Esophagus squamous epithelium (tissue), 5 donors: Measurements from ENCODE around the gene CLSTN2. TPM values are rescaled to one million over a fixed set of nuclear protein-coding genes. Genes with fewer than 3 reads are reported as not detected.

Experiments
- DNase-seq: peaks from one replicate; lab custom pipeline; 2025; lab: John Stamatoyannopoulos, UW
- H3K27ac ChIP-seq, 4 donors: fragments of 200-600 bp; sonication (generic); one replicate each; pipeline ENCODE4 v1.5.1; 2016 to 2019; ENCODE audit warnings: mild to moderate bottlenecking in 1 of 4
- H3K27me3 ChIP-seq, 4 donors: fragments of 200-600 bp; sonication (generic); 1 replicate in 3 of 4; 2 replicates in 1 of 4; pipeline versions ENCODE4 v1.5.1 to v1.6.0; 2017 to 2021; ENCODE audit warnings: antibody characterized with exemption in 1 of 4
- H3K36me3 ChIP-seq, 3 donors: fragments of 200-600 bp; sonication (generic); one replicate each; pipeline ENCODE4 v1.5.1; 2016 to 2019
- H3K4me1 ChIP-seq, 3 donors: fragments of 200-600 bp; sonication (generic); one replicate each; pipeline ENCODE4 v1.5.1; 2017 to 2019
- H3K4me3 ChIP-seq, 4 donors: fragments of 200-600 bp; sonication (generic); 1 replicate in 3 of 4; 2 replicates in 1 of 4; pipeline ENCODE4 v1.5.1; 2016 to 2019; ENCODE audit warnings: mild to moderate bottlenecking in 2 of 4, moderate library complexity in 1 of 4
- H3K9me3 ChIP-seq, 3 donors: fragments of 200-600 bp; sonication (generic); one replicate each; pipeline ENCODE4 v1.5.1; 2016 to 2019
- CTCF ChIP-seq, 6 experiments: fragments of 450-650 bp in 4 of 6; fragments of 200-600 bp in 2 of 6; sonication (generic) in 2 of 6; IDR thresholded peaks; one replicate each; pipeline ENCODE4 v1.5.1; 2016 to 2019; ENCODE audit warnings: antibody characterized with exemption in 6 of 6, mild to moderate bottlenecking in 4 of 6, moderate library complexity in 4 of 6
- POLR2A ChIP-seq, 4 donors: fragments of 450-650 bp; IDR thresholded peaks; one replicate each; pipeline ENCODE4 v1.6.1; 2017; ENCODE audit warnings: antibody characterized with exemption in 4 of 4, mild to moderate bottlenecking in 4 of 4, moderate library complexity in 3 of 4
- WGBS, 2 donors: methylation state at CpG; one replicate each; pipeline ENCODE4 v1.1.5; 2018; 5-methylcytosine and 5-hydroxymethylcytosine counted together
- intact Hi-C: fragments of 100-400 bp; cut with DNase I; formaldehyde crosslinking; loops from one replicate; pipeline ENCODE4 v1.15.0; 2022
- total RNA-seq, 4 donors: library from RNA; depleted of rRNA; stranded (reverse); fragments of >200 nt; gene quantifications; one replicate each; pipeline ENCODE4 v1.1.0, GENCODE V29; 2016
- donor health status: DM: yes; HTN: yes; CAD: no.

CLSTN2 gene
- total RNA-seq, 4 donors from 2014 or later: 0.53 to 5.0 (median 3.1) TPM

- no peak overlapping the region for H3K27ac ChIP-seq
- H3K27me3 ChIP-seq: no peaks in the 10 kb centered on the region
- TF ChIP-seq POLR2A (IDR thresholded peaks at IDR 0.05) (no peak), CTCF (IDR thresholded peaks at IDR 0.05) (no peak)
- H3K36me3 ChIP-seq: no peaks in the 10 kb centered on the region
- no peak for DNase-seq
- WGBS, 2 donors: 62 to 65% methylated on average over 8 to 10 of the region's 11 CpGs
- no peaks in the 10 kb centered on the region for H3K4me1 ChIP-seq
- intact Hi-C loops: no loop called here
- H3K9me3 ChIP-seq: no peaks in the 10 kb centered on the region
- H3K4me3 ChIP-seq: no peak overlapping the region
These were observed 118.1 kb downstream of the CLSTN2 start for GRCh38 chr3:140052771-140053702.

GRCh38 chr3:140053794-140054193 lies 118.8 kb downstream of the CLSTN2 start:
- intact Hi-C loops: no loop called here
- DNase-seq: no peak
- no peaks in the 10 kb centered on the region for H3K9me3 ChIP-seq
- H3K36me3 ChIP-seq: no peaks in the 10 kb centered on the region
- H3K27ac ChIP-seq: no peak overlapping the region
- TF ChIP-seq CTCF (IDR thresholded peaks at IDR 0.05): no peak
- TF ChIP-seq POLR2A (IDR thresholded peaks at IDR 0.05): no peak
- no peak overlapping the region for H3K4me3 ChIP-seq
- H3K4me1 ChIP-seq: no peaks in the 10 kb centered on the region
- WGBS, 2 donors: 56 to 80% methylated on average over 1 to 2 of the region's 3 CpGs
- no peaks in the 10 kb centered on the region for H3K27me3 ChIP-seq

- no peaks in the 10 kb centered on the region for H3K27me3 ChIP-seq
- WGBS, 2 donors: 82 to 85% methylated on average over 6 of the region's 6 CpGs
- TF ChIP-seq CTCF (IDR thresholded peaks at IDR 0.05) (no peak), POLR2A (IDR thresholded peaks at IDR 0.05) (no peak)
- H3K4me1 ChIP-seq: no peaks in the 10 kb centered on the region
- no peak for DNase-seq
- intact Hi-C loops: no loop called here
- H3K9me3 ChIP-seq: no peaks in the 10 kb centered on the region
- H3K36me3 ChIP-seq: no peaks in the 10 kb centered on the region
- H3K27ac ChIP-seq: no peak overlapping the region
- no peak overlapping the region for H3K4me3 ChIP-seq
These were observed 120.3 kb downstream of the CLSTN2 start for GRCh38 chr3:140055092-140055791.

GRCh38 chr3:140056047-140056446 lies 121.1 kb downstream of the CLSTN2 start:
- intact Hi-C loops: no loop called here
- Histone ChIP-seq H3K27ac (no peak overlapping the region), H3K9me3 (no peaks in the 10 kb centered on the region)

More at GRCh38 chr3:140056047-140056446, 121.1 kb downstream of the CLSTN2 start:
- H3K4me3 ChIP-seq: no peak overlapping the region
- WGBS, 2 donors: 84 to 90% methylated on average over 4 of the region's 4 CpGs
- no peak for TF ChIP-seq POLR2A (IDR thresholded peaks at IDR 0.05)
- TF ChIP-seq CTCF (IDR thresholded peaks at IDR 0.05): no peak
- no peaks in the 10 kb centered on the region for H3K36me3 ChIP-seq
- DNase-seq: no peak
- H3K27me3 ChIP-seq: no peaks in the 10 kb centered on the region
- H3K4me1 ChIP-seq: no peaks in the 10 kb centered on the region
